Ishikawa (cell line): ENCODE data around the gene ACADSB.

Source experiments
- CEBPB ChIP-seq: IDR thresholded peaks from 2 replicates; pipeline ENCODE4 v1.6.1; 2012
- CREB1 ChIP-seq: IDR thresholded peaks from 2 replicates; pipeline ENCODE4 v1.6.1; 2012; ENCODE audit warnings: low read depth
- EGR1 ChIP-seq: IDR thresholded peaks from 2 replicates; pipeline ENCODE4 v1.6.1; 2012
- EP300 ChIP-seq: IDR thresholded peaks from 2 replicates; pipeline ENCODE4 v1.6.1; 2012; ENCODE audit warnings: borderline replicate concordance
- FOXM1 ChIP-seq: IDR thresholded peaks from 2 replicates; pipeline ENCODE4 v1.6.1; 2012; ENCODE audit warnings: low read depth, borderline replicate concordance
- MAX ChIP-seq: IDR thresholded peaks from 2 replicates; pipeline ENCODE4 v1.6.1; 2012
- NFIC ChIP-seq: IDR thresholded peaks from 2 replicates; pipeline ENCODE4 v1.6.1; 2012
- RAD21 ChIP-seq: IDR thresholded peaks from 2 replicates; pipeline ENCODE4 v1.6.1; 2012; ENCODE audit warnings: low read depth
- REST ChIP-seq: IDR thresholded peaks from 2 replicates; pipeline ENCODE4 v1.6.1; 2012; ENCODE audit warnings: low read depth, mild to moderate bottlenecking
- TAF1 ChIP-seq: IDR thresholded peaks from 2 replicates; pipeline ENCODE4 v1.6.1; 2012; ENCODE audit warnings: low read depth, mild to moderate bottlenecking
- TCF12 ChIP-seq: IDR thresholded peaks from 2 replicates; pipeline ENCODE4 v1.6.1; 2012; ENCODE audit warnings: low read depth
- TEAD4 ChIP-seq: IDR thresholded peaks from 2 replicates; pipeline ENCODE4 v1.6.1; 2012
- USF1 ChIP-seq: IDR thresholded peaks from 2 replicates; pipeline ENCODE4 v1.6.1; 2012
- YY1 ChIP-seq: IDR thresholded peaks from 2 replicates; pipeline ENCODE4 v1.6.1; 2012; ENCODE audit warnings: low read depth
- ZBTB7A ChIP-seq: IDR thresholded peaks from 2 replicates; pipeline ENCODE4 v1.6.1; 2012; ENCODE audit warnings: low read depth

The ACADSB gene

DNA sequence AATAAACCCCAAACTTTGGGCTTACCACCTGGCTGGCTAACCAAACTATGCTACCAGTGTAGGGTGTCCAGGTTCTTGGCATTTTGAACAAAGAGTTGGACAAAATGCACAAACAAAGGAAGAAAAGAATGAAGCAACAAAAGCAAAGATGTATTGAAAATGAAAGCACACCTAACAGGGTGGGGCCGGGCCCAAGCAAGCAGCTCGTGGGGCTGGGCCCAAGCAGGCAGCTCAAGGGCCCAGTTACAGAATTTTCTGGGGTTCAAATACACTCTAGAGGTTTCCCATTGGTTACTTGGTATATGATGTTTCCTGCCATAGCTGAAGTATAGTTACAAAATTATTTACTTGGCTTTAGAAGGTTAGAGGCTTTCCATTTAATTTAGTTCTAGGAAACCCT is 15.7 kb downstream of the ACADSB start:
- TF ChIP-seq ZBTB7A (no peak), RAD21 (no peak), MAX (no peak), USF1 (no peak)

DNA sequence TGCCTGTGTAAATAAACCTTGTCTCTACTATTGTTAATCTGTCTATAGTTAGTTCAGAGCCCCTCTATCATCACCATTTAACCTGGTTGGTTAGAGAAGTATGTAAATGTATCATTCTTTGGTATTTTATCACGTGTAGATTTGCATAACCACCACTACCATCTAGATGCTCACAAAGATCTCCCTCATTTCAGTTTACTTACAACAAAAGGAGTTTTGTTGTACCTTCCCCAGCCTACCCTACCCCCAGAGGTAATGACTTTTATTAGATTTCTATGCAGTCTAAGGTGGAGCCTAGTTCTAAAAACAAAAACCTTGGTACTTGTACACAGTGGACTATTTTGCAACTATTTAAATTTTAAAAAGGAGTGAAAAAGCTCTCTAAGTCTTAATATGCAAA is 17.5 kb downstream of the ACADSB start:
- TF ChIP-seq USF1 (no peak), MAX (no peak), CREB1 (no peak), FOXM1 (no peak), EP300 (no peak), ZBTB7A (no peak), TCF12 (no peak), REST (no peak), EGR1 (no peak), TAF1 (no peak), NFIC (no peak)

DNA sequence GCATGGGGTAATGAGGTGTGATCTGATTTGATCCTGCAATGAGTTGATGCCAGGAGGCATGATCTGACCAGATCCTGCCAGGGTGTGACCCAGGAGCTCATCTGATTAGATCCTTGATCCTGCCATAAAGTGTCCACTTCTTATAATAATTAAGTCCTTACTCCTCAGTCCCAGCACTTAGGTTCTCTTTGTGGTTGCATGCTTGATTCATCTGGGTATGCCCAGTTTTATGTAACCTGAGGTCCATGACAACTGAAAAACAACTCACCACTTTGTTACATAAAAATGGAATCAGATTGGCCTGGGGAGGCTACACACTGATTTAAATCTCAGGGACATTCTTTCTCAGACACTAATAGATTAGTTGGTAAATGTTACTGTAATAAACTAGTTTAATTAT is 19.1 kb downstream of the ACADSB start:
- TF ChIP-seq ZBTB7A (no peak), USF1 (no peak), RAD21 (no peak), REST (no peak), FOXM1 (no peak), YY1 (no peak), CEBPB (no peak), CREB1 (no peak), MAX (no peak), NFIC (no peak), TEAD4 (no peak), EGR1 (no peak), TCF12 (no peak), EP300 (no peak), TAF1 (no peak)

GRCh38 chr10:123031124-123031523 is 22.3 kb downstream of the ACADSB start:
- TF ChIP-seq NFIC (no peak), CEBPB (no peak), EP300 (no peak), CREB1 (no peak), USF1 (no peak), TCF12 (no peak), FOXM1 (no peak), TEAD4 (no peak), ZBTB7A (no peak), TAF1 (no peak), REST (no peak), MAX (no peak), YY1 (no peak), EGR1 (no peak), RAD21 (no peak)
